GM13976 (cell line): ENCODE data around the gene EVA1A.

Experiments used
- DNase-seq: peaks from one replicate; pipeline ENCODE4 v3.0.0; 2012; ENCODE audit warnings: low spot score
- in situ Hi-C: fragments of 300-500 bp; cut with MboI; formaldehyde crosslinking; loops from one replicate; pipeline ENCODE4 v1.12.0; 2022; ENCODE audit warnings: low sequenced_read_pairs, mixed read lengths, inconsistent platforms; ENCODE audit not compliant: unreplicated experiment
- TF ChIP-seq, protein P1 (sequence below): IDR thresholded peaks from 2 replicates; pipeline ENCODE4 v1.5.1; 2012; ENCODE audit warnings: borderline replicate concordance, mild to moderate bottlenecking; ENCODE audit not compliant: insufficient read depth; ENCODE audit errors: extremely low read depth, missing control alignments, control extremely low read depth

EVA1A gene

DNA sequence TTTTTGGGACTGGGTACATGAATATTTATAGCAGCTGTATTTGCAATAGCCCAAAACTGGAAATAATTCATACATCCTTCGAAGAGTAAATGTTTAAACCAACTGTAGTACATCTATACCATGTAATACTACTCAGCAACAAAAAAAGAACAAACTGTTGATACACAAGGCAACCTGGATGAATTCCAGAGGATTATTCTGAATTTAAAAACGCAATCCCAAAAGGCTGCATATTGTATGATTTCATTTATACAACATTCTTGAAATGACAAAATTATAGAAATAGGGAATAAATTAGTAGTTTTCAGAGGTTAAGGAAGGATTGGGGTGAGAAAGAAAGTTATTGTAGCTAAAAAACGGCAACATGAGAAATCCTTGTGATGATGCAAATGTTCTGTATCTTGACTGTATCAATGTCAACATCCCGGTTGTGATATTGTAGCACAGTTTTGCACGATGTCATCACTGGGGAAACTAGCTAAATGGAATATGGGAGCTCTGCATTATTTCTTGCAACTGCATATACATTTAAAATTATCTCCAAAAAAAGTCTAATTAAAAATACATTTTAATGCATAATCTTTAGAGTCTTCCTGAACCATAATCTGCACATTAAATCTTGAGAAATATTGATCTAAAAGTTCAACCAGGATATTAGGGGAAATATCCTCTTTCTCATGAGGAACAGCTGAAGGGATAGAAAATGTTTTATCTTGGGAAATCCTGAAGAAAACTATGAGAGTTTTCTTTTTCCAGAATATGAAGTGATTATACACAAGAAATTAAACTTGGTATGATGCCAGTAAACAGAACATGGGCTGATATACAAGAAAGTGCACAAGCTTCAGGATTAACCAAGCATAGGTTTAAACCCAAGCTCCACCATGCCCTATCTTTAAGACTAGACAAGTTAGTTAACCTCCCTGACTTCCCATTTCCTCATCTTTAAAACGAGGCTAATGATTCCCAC lies 21.9 kb downstream of the EVA1A start:
- no peak for DNase-seq
- in situ Hi-C loops: no loop called here
- TF ChIP-seq, protein P1, sequence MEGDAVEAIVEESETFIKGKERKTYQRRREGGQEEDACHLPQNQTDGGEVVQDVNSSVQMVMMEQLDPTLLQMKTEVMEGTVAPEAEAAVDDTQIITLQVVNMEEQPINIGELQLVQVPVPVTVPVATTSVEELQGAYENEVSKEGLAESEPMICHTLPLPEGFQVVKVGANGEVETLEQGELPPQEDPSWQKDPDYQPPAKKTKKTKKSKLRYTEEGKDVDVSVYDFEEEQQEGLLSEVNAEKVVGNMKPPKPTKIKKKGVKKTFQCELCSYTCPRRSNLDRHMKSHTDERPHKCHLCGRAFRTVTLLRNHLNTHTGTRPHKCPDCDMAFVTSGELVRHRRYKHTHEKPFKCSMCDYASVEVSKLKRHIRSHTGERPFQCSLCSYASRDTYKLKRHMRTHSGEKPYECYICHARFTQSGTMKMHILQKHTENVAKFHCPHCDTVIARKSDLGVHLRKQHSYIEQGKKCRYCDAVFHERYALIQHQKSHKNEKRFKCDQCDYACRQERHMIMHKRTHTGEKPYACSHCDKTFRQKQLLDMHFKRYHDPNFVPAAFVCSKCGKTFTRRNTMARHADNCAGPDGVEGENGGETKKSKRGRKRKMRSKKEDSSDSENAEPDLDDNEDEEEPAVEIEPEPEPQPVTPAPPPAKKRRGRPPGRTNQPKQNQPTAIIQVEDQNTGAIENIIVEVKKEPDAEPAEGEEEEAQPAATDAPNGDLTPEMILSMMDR: no peak

GRCh38 chr2:75537658-75538057 lies 23.1 kb downstream of the EVA1A start:
- TF ChIP-seq, protein P1: no peak
- in situ Hi-C loops: no loop called here
- no peak for DNase-seq

- DNase-seq: no peak
- in situ Hi-C loops: no loop called here
- TF ChIP-seq, protein P1: no peak
Measured at GRCh38 chr2:75533135-75533534, 27.6 kb downstream of the EVA1A start.

GRCh38 chr2:75532488-75532887 lies 28.3 kb downstream of the EVA1A start:
- in situ Hi-C loops: no loop called here
- no peak for DNase-seq
- TF ChIP-seq, protein P1: no peak

DNA sequence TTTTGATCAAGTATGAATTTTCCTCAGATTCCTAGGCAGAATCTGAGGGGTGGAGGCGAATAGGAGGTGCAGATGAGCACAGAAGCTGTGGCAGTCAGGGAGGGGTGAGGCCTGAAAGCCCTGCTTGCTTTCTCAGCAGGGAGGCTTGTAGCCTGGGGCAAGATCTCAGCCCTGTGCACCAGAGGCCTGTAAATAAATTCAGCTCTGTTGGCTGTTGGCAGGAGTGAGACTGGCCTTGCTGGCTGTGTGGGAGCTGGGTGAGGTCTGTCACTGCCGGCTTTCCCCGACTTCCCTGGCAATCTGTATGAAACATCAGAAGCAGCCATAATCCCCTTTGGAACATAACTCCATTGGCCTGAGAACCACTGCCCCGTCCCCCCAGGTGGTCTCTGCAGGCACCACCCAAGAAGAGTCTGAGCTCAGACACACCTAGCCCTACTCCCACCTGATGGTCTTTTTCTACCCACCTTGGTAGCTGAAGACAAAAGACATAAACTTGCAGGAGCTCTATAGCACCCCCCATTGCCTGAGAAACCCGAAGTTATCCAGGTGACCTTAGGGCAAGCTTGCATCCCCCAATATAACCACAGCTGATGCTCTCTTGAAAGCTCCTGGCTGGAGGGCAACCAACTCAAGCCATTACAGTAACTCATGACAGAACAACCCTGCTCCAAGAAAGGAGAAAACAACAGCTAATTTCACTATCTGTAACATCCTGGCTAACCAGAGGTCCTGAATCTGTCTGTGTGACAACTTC lies 32.3 kb downstream of the EVA1A start:
- DNase-seq: no peak
- in situ Hi-C loops: no loop called here
- TF ChIP-seq, protein P1: no peak

- TF ChIP-seq, protein P1: no peak
- in situ Hi-C loops: no loop called here
- no peak for DNase-seq
Measured at GRCh38 chr2:75527676-75528075, 33.1 kb downstream of the EVA1A start.
